Trophoblast cell (in vitro differentiated cells and primary cell): ENCODE data around the gene SHROOM1.
"Not testable (repeated sequence)": the region's sequence is repeated elsewhere in the genome, so short reads cannot be mapped to it uniquely, and the experiment has no call there.

Experiments
- DNase-seq, 2 donors: peaks; one replicate each; pipeline ENCODE4 v3.0.0-alpha.2; 2016
- H2AFZ ChIP-seq: 2 replicates; pipeline ENCODE4 v1.6.1; 2013; ENCODE audit warnings: low read length, moderate library complexity, mild to moderate bottlenecking; ENCODE audit not compliant: insufficient read depth, poor library complexity
- H2AK5ac ChIP-seq: 2 replicates; pipeline ENCODE4 v1.6.1; 2013; ENCODE audit warnings: mild to moderate bottlenecking, low read length
- H2BK120ac ChIP-seq: 2 replicates; pipeline ENCODE4 v1.6.1; 2013; ENCODE audit warnings: low read length, mild to moderate bottlenecking, moderate library complexity; ENCODE audit not compliant: insufficient read depth, poor library complexity
- H2BK12ac ChIP-seq: 2 replicates; pipeline ENCODE4 v1.6.1; 2013; ENCODE audit warnings: mild to moderate bottlenecking, low read length, moderate library complexity
- H2BK5ac ChIP-seq: 2 replicates; pipeline ENCODE4 v1.6.1; 2013; ENCODE audit warnings: low read length, low read depth, moderate library complexity, mild to moderate bottlenecking; ENCODE audit not compliant: poor library complexity
- H3K14ac ChIP-seq: 2 replicates; pipeline ENCODE4 v1.6.1; 2013; ENCODE audit warnings: mild to moderate bottlenecking, low read length
- H3K18ac ChIP-seq: 2 replicates; pipeline ENCODE4 v1.6.1; 2013; ENCODE audit warnings: mild to moderate bottlenecking, low read length
- H3K23ac ChIP-seq: 2 replicates; pipeline ENCODE4 v1.6.1; 2013; ENCODE audit warnings: low read length
- H3K27ac ChIP-seq: 2 replicates; pipeline ENCODE4 v1.5.1; 2013; ENCODE audit warnings: low read depth, mild to moderate bottlenecking, inconsistent platforms, low read length, moderate library complexity
- H3K27me3 ChIP-seq: 2 replicates; pipeline ENCODE4 v1.6.1; 2013; ENCODE audit warnings: inconsistent platforms, mild to moderate bottlenecking, low read length, moderate library complexity; ENCODE audit not compliant: insufficient read depth
- H3K36me3 ChIP-seq, 2 experiments: 1 replicate in 1 of 2; 2 replicates in 1 of 2; pipeline ENCODE4 v1.6.1; 2013; ENCODE audit warnings: low read length in 2 of 2, mild to moderate bottlenecking in 2 of 2, moderate library complexity in 1 of 2; ENCODE audit not compliant: insufficient read depth in 2 of 2, control insufficient read depth in 1 of 2
- H3K4ac ChIP-seq: 2 replicates; pipeline ENCODE4 v1.6.1; 2013; ENCODE audit warnings: low read depth, mild to moderate bottlenecking, low read length, moderate library complexity
- H3K4me1 ChIP-seq, 2 experiments: 1 replicate in 1 of 2; 2 replicates in 1 of 2; pipeline ENCODE4 v1.6.1; 2013; ENCODE audit warnings: low read length in 2 of 2, mild to moderate bottlenecking in 2 of 2, moderate library complexity in 1 of 2; ENCODE audit not compliant: insufficient read depth in 2 of 2, control insufficient read depth in 1 of 2
- H3K4me2 ChIP-seq: 2 replicates; pipeline ENCODE4 v1.6.1; 2013; ENCODE audit warnings: inconsistent platforms, mild to moderate bottlenecking, low read length, moderate library complexity
- H3K4me3 ChIP-seq: 2 replicates; pipeline ENCODE4 v1.5.1; 2013; ENCODE audit warnings: mild to moderate bottlenecking, low read depth, low read length, inconsistent platforms
- H3K79me1 ChIP-seq: one replicate; pipeline ENCODE4 v1.6.1; 2013; ENCODE audit warnings: low read length
- H3K79me2 ChIP-seq: 2 replicates; pipeline ENCODE4 v1.6.1; 2013; ENCODE audit warnings: low read length, mild to moderate bottlenecking; ENCODE audit not compliant: control insufficient read depth, insufficient read depth, poor library complexity
- H3K9ac ChIP-seq: 2 replicates; pipeline ENCODE4 v1.6.1; 2013; ENCODE audit warnings: mild to moderate bottlenecking, low read length
- H3K9me3 ChIP-seq: 2 replicates; pipeline ENCODE4 v1.6.1; 2013; ENCODE audit warnings: low read depth, mild to moderate bottlenecking, control low read depth, inconsistent platforms, low read length; ENCODE audit not compliant: insufficient read depth
- H4K12ac ChIP-seq: 2 replicates; pipeline ENCODE4 v1.6.1; 2013; ENCODE audit warnings: low read depth, mild to moderate bottlenecking, low read length, moderate library complexity
- H4K8ac ChIP-seq: 2 replicates; pipeline ENCODE4 v1.6.1; 2013; ENCODE audit warnings: low read depth, mild to moderate bottlenecking, low read length, moderate library complexity
- H4K91ac ChIP-seq: one replicate; pipeline ENCODE4 v1.6.1; 2013; ENCODE audit warnings: low read depth, mild to moderate bottlenecking, low read length, moderate library complexity
- WGBS: extraction: QIAGEN DNeasy Blood & Tissue Kit; methylation state at CpG from one replicate; pipeline ENCODE4 v1.1.7; 2013; ENCODE audit warnings: missing lambda C conversion rate; ENCODE audit not compliant: insufficient read length, insufficient coverage; ENCODE audit errors: extremely low coverage; 5-methylcytosine and 5-hydroxymethylcytosine counted together

SHROOM1 gene

DNA sequence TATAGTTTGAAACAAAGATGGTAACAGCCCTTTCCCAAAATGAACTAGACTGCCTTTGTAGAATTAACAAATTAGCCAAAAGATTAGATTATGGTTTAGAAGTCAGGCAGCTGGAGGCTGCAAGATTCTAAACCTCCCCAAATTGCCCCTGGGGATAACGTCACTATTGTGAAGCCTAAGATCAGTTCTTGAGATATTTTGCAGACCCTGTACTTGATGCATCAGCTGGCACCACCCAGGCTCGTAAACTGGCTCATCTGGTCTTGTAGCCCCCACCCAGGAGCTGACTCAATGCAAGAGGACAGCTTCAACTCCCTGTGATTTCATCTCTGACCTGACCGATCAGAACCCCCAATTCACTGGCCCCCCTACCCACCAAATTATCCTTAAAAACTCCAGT is 21.6 kb downstream of the SHROOM1 start:
- Histone ChIP-seq H3K4ac (no peak overlapping the region), H3K79me2 (peaks cover 3% of the 10 kb centered on the region), H3K23ac (no peak overlapping the region), H3K4me2 (peak overlapping the region; percentile 28), H4K12ac (no peak overlapping the region), H3K9me3 (no peaks in the 10 kb centered on the region), H3K27me3 (no peaks in the 10 kb centered on the region), H4K91ac (no peak overlapping the region), H3K9ac (no peak overlapping the region), H4K8ac (no peak overlapping the region), H3K27ac (peak overlapping the region; percentile 65), H3K18ac (no peak overlapping the region), H2AFZ (no peak overlapping the region), H2AK5ac (no peak overlapping the region), H3K4me3 (no peak overlapping the region), H3K36me3 (no peaks in the 10 kb centered on the region), H2BK120ac (no peak overlapping the region), H3K4me1 (peaks cover 7 to 13% of the 10 kb centered on the region in 2 experiments), H3K14ac (no peak overlapping the region), H3K79me1 (peaks cover 17% of the 10 kb centered on the region), H2BK12ac (no peak overlapping the region), H2BK5ac (no peak overlapping the region)
- no CpG with 5 or more reads among the region's 3 CpGs for WGBS
- DNase-seq, result no peak

DNA sequence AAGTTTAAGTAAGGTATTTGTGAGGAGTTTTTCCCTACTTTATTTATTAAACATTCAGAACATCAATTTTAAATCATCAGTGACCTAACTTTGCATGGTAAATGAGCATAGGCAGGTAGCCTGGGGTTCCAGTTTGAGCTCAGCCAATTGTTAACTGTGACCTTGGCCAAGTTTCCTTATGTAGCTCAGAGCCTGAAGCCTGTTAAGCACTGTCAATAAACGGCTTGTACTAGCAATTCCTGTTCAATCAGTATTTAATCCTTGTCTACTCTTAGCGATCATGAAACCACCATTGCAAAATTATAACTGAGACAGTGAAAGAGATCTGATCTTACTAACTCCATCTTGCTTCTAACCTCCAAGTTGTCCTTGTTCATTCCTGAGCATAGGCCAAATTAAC is 22.0 kb downstream of the SHROOM1 start:
- peak overlapping the region; percentile 28 for H3K4me2 ChIP-seq
- DNase-seq, result no peak
- no peaks in the 10 kb centered on the region for H3K79me2 ChIP-seq
- no peak overlapping the region for H4K91ac ChIP-seq
- H2BK5ac ChIP-seq, result no peak overlapping the region
- H4K8ac ChIP-seq, result no peak overlapping the region
- H2AFZ ChIP-seq, result no peak overlapping the region
- H3K36me3 ChIP-seq, result no peaks in the 10 kb centered on the region
- H3K4me3 ChIP-seq, result no peak overlapping the region
- no peak overlapping the region for H3K14ac ChIP-seq
- H3K4ac ChIP-seq, result no peak overlapping the region
- no peak overlapping the region for H2AK5ac ChIP-seq
- no peak overlapping the region for H2BK12ac ChIP-seq
- no peak overlapping the region for H3K9ac ChIP-seq
- H3K23ac ChIP-seq, result no peak overlapping the region
- no CpG with 5 or more reads among the region's 2 CpGs for WGBS
- H3K4me1 ChIP-seq, result peaks cover 7 to 13% of the 10 kb centered on the region in 2 experiments
- H3K18ac ChIP-seq, result no peak overlapping the region
- peak overlapping the region; percentile 36 for H3K27ac ChIP-seq
- no peak overlapping the region for H4K12ac ChIP-seq
- H3K27me3 ChIP-seq, result no peaks in the 10 kb centered on the region
- no peak overlapping the region for H2BK120ac ChIP-seq
- peaks cover 12% of the 10 kb centered on the region for H3K79me1 ChIP-seq
- no peaks in the 10 kb centered on the region for H3K9me3 ChIP-seq

DNA sequence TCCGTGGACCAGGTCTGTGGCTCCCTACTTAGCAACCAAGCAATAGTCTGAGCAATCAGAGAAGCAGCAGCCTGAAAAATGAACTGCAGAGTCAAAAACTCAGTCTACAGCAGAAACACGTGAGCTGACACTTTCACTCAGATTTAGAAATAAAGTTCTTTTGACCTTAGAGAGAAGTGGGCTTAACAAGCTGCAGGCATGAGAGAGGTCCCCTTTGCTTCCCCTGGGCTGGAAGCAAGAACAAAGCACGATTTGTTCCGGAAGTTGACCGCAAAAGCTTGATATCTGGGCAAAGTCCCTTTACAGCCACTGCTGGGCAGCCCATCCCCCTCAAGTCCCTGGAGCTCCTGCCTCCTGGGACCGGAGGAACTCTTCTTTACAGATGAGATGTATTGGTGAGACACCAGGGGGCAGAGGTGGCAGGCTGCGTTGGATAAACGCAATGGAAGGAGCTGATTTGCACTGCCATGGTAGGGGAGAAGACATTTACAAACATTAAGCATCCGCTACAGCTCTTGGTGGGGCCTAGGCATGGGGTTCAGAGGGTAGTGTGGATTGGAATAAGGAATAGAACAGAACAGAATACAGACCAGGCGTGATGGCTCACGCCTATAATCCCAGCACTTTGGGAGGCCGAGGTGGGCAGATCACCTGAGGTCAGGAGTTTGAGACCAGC is 23.1 kb downstream of the SHROOM1 start:
- Histone ChIP-seq H3K4me2 (no peak overlapping the region), H3K23ac (no peak overlapping the region), H2BK12ac (peak overlapping the region; percentile 3), H3K79me1 (peaks cover 11% of the 10 kb centered on the region), H3K18ac (no peak overlapping the region), H4K12ac (no peak overlapping the region), H4K8ac (peak overlapping the region; percentile 51), H2BK120ac (peak overlapping the region; percentile 37), H3K14ac (no peak overlapping the region), H3K27ac (peak overlapping the region; percentile 44), H3K4me3 (no peak overlapping the region), H3K9ac (no peak overlapping the region), H2AK5ac (peak overlapping the region; percentile 27), H4K91ac (peak overlapping the region; percentile 76), H3K4me1 (peaks cover 7 to 13% of the 10 kb centered on the region in 2 experiments), H2BK5ac (peak overlapping the region; percentile 8), H3K79me2 (no peaks in the 10 kb centered on the region), H3K9me3 (no peaks in the 10 kb centered on the region), H2AFZ (peak overlapping the region; percentile 6), H3K27me3 (no peaks in the 10 kb centered on the region), H3K4ac (no peak overlapping the region), H3K36me3 (no peaks in the 10 kb centered on the region)
- no peak for DNase-seq
- no CpG with 5 or more reads among the region's 12 CpGs for WGBS

GRCh38 chr5:132806804-132807162 is 23.7 kb downstream of the SHROOM1 start:
- H2AFZ ChIP-seq, H2BK12ac ChIP-seq, H3K36me3 ChIP-seq, H3K79me2 ChIP-seq, H3K27me3 ChIP-seq, H3K14ac ChIP-seq, H3K18ac ChIP-seq, H3K9ac ChIP-seq, DNase-seq, H3K4me3 ChIP-seq, H3K4ac ChIP-seq, H3K4me2 ChIP-seq, H3K9me3 ChIP-seq, H3K23ac ChIP-seq, H4K12ac ChIP-seq: not testable (repeated sequence)
- peak overlapping the region; percentile 8 for H2BK5ac ChIP-seq
- H3K4me1 ChIP-seq, result peaks cover 7 to 13% of the 10 kb centered on the region in 2 experiments
- peak overlapping the region; percentile 44 for H3K27ac ChIP-seq
- peak overlapping the region; percentile 27 for H2AK5ac ChIP-seq
- H2BK120ac ChIP-seq, result peak overlapping the region; percentile 37
- peak overlapping the region; percentile 51 for H4K8ac ChIP-seq
- H3K79me1 ChIP-seq, result peaks cover 11% of the 10 kb centered on the region
- H4K91ac ChIP-seq, result peak overlapping the region; percentile 76
- no CpG with 5 or more reads among the region's 12 CpGs for WGBS
